Activated T-helper 1 cell treated with anti-CD3 and anti-CD28 coated beads, Interleukin-12 subunit alpha, Interleukin-12 subunit beta, Interleukin-2, Interleukin-4 antibody, amounts not matched to agents 30 ng/mL and 10 ng/mL and 1 ng/mL, durations not matched to agents 14 hours and 24 hours and 36 hours (primary cell): ENCODE results near the gene OSMR. TPM values are rescaled to one million over a fixed set of nuclear protein-coding genes. Genes with fewer than 3 reads are reported as not detected.
"Not testable (repeated sequence)": the region's sequence is repeated elsewhere in the genome, so short reads cannot be mapped to it uniquely, and the experiment has no call there.

Source experiments
- DNase-seq: peaks from one replicate; pipeline ENCODE4 v3.0.0; 2021; ENCODE audit warnings: low spot score
- H3K27ac Mint-ChIP-seq: one replicate; pipeline ENCODE4 v1.8.0; 2021; ENCODE audit warnings: mild to moderate bottlenecking, mixed read lengths
- H3K27me3 Mint-ChIP-seq: one replicate; pipeline ENCODE4 v1.8.0; 2022; ENCODE audit warnings: mild to moderate bottlenecking, moderate library complexity, mixed read lengths; ENCODE audit not compliant: insufficient read depth
- H3K36me3 Mint-ChIP-seq: one replicate; pipeline ENCODE4 v1.8.0; 2021; ENCODE audit warnings: low read depth, mixed read lengths
- H3K4me1 Mint-ChIP-seq: one replicate; pipeline ENCODE4 v1.8.0; 2021; ENCODE audit warnings: low read depth, mixed read lengths
- H3K4me3 Mint-ChIP-seq: one replicate; pipeline ENCODE4 v1.8.0; 2021; ENCODE audit warnings: mild to moderate bottlenecking, moderate library complexity, mixed read lengths
- H3K9me3 Mint-ChIP-seq: one replicate; pipeline ENCODE4 v1.8.0; 2021; ENCODE audit warnings: mixed read lengths
- intact Hi-C: fragments of 100-400 bp; cut with micrococcal nuclease; formaldehyde crosslinking; loops from one replicate; pipeline ENCODE4 v1.15.1; 2024
- total RNA-seq: library from RNA; stranded (reverse); gene quantifications from 2 replicates; pipeline ENCODE4 v1.2.3, GENCODE V29; 2022

The OSMR gene
- total RNA-seq, 1 donor from 2014 or later, result not detected

- Mint-ChIP-seq H3K4me1 (no peaks in the 10 kb centered on the region), H3K27ac (no peak overlapping the region), H3K4me3 (no peak overlapping the region), H3K27me3 (peaks cover 33% of the 10 kb centered on the region), H3K9me3 (no peaks in the 10 kb centered on the region), H3K36me3 (no peaks in the 10 kb centered on the region)
- DNase-seq, result no peak
- intact Hi-C loops, result no loop called here
Observed at GRCh38 chr5:38837932-38838331, 7.9 kb upstream of the OSMR start.

GRCh38 chr5:38843665-38844064 lies 2.1 kb upstream of the OSMR start:
- Mint-ChIP-seq H3K4me1 (peaks cover 6% of the 10 kb centered on the region), H3K4me3 (no peak overlapping the region), H3K27ac (no peak overlapping the region), H3K9me3 (no peaks in the 10 kb centered on the region), H3K27me3 (peaks cover 57% of the 10 kb centered on the region), H3K36me3 (peaks cover 2% of the 10 kb centered on the region)
- intact Hi-C loops, result no loop called here
- DNase-seq, result no peak

- no peak for DNase-seq
- intact Hi-C loops, result no loop called here
- peak overlapping the region; percentile 80 for H3K4me3 Mint-ChIP-seq
- no peak overlapping the region for H3K27ac Mint-ChIP-seq
- peaks cover 2% of the 10 kb centered on the region for H3K36me3 Mint-ChIP-seq
- H3K27me3 Mint-ChIP-seq, result peaks cover 50% of the 10 kb centered on the region
- H3K4me1 Mint-ChIP-seq, result peaks cover 6% of the 10 kb centered on the region
- no peaks in the 10 kb centered on the region for H3K9me3 Mint-ChIP-seq
Observed at GRCh38 chr5:38846379-38847011, 683 bp downstream of the OSMR start.

GRCh38 chr5:38847559-38848347 lies 1.9 kb downstream of the OSMR start:
- H3K9me3 Mint-ChIP-seq, result peaks cover 6% of the 10 kb centered on the region
- peaks cover 6% of the 10 kb centered on the region for H3K4me1 Mint-ChIP-seq
- H3K4me3 Mint-ChIP-seq, result no peak overlapping the region
- peaks cover 53% of the 10 kb centered on the region for H3K27me3 Mint-ChIP-seq
- H3K36me3 Mint-ChIP-seq, result peaks cover 2% of the 10 kb centered on the region
- DNase-seq, result no peak
- no peak overlapping the region for H3K27ac Mint-ChIP-seq
- intact Hi-C loops, result no loop called here

- H3K4me3 Mint-ChIP-seq, result no peak overlapping the region
- no peak overlapping the region for H3K27ac Mint-ChIP-seq
- intact Hi-C loops, result no loop called here
- DNase-seq, result no peak
- peaks cover 6% of the 10 kb centered on the region for H3K9me3 Mint-ChIP-seq
- peaks cover 2% of the 10 kb centered on the region for H3K36me3 Mint-ChIP-seq
- peaks cover 6% of the 10 kb centered on the region for H3K4me1 Mint-ChIP-seq
- H3K27me3 Mint-ChIP-seq, result peaks cover 49% of the 10 kb centered on the region
Observed at GRCh38 chr5:38848637-38849036, 2.8 kb downstream of the OSMR start.

- H3K4me1 Mint-ChIP-seq, H3K36me3 Mint-ChIP-seq, intact Hi-C loops, H3K9me3 Mint-ChIP-seq, H3K4me3 Mint-ChIP-seq, DNase-seq, H3K27ac Mint-ChIP-seq: not testable (repeated sequence)
- peaks cover 31% of the 10 kb centered on the region for H3K27me3 Mint-ChIP-seq
Observed at GRCh38 chr5:38851640-38852039, 5.8 kb downstream of the OSMR start.

GRCh38 chr5:38853753-38854470 lies 8.1 kb downstream of the OSMR start:
- intact Hi-C loops, result no loop called here
- Mint-ChIP-seq H3K4me1 (no peaks in the 10 kb centered on the region), H3K36me3 (no peaks in the 10 kb centered on the region)

GRCh38 chr5:38854907-38855306 lies 9.1 kb downstream of the OSMR start:
- no peak for DNase-seq
- Mint-ChIP-seq H3K27me3 (peaks cover 17% of the 10 kb centered on the region), H3K36me3 (no peaks in the 10 kb centered on the region), H3K4me3 (no peak overlapping the region), H3K27ac (no peak overlapping the region), H3K4me1 (no peaks in the 10 kb centered on the region), H3K9me3 (peaks cover 6% of the 10 kb centered on the region)
- intact Hi-C loops, result no loop called here

More at GRCh38 chr5:38853753-38854470, 8.1 kb downstream of the OSMR start:
- DNase-seq, result no peak
- Mint-ChIP-seq H3K9me3 (peaks cover 6% of the 10 kb centered on the region), H3K4me3 (no peak overlapping the region), H3K27ac (no peak overlapping the region), H3K27me3 (peaks cover 18% of the 10 kb centered on the region)

- intact Hi-C loops, result no loop called here
- H3K27ac Mint-ChIP-seq, result no peak overlapping the region
- no peaks in the 10 kb centered on the region for H3K4me1 Mint-ChIP-seq
- peaks cover 6% of the 10 kb centered on the region for H3K9me3 Mint-ChIP-seq
- peaks cover 10% of the 10 kb centered on the region for H3K27me3 Mint-ChIP-seq
- no peak overlapping the region for H3K4me3 Mint-ChIP-seq
- H3K36me3 Mint-ChIP-seq, result no peaks in the 10 kb centered on the region
- DNase-seq, result no peak
Observed at GRCh38 chr5:38856660-38857059, 10.8 kb downstream of the OSMR start.

- no peaks in the 10 kb centered on the region for H3K36me3 Mint-ChIP-seq
- no peak for DNase-seq
- intact Hi-C loops, result no loop called here
- H3K27me3 Mint-ChIP-seq, result peaks cover 5% of the 10 kb centered on the region
- H3K9me3 Mint-ChIP-seq, result peaks cover 4% of the 10 kb centered on the region
- no peak overlapping the region for H3K4me3 Mint-ChIP-seq
- H3K27ac Mint-ChIP-seq, result no peak overlapping the region
- H3K4me1 Mint-ChIP-seq, result no peaks in the 10 kb centered on the region
Observed at GRCh38 chr5:38858839-38859238, 13.0 kb downstream of the OSMR start.

- H3K4me1 Mint-ChIP-seq, H3K27ac Mint-ChIP-seq, intact Hi-C loops, DNase-seq, H3K4me3 Mint-ChIP-seq, H3K27me3 Mint-ChIP-seq, H3K36me3 Mint-ChIP-seq: not testable (repeated sequence)
- H3K9me3 Mint-ChIP-seq, result peaks cover 19% of the 10 kb centered on the region
Observed at GRCh38 chr5:38861986-38862770, 16.4 kb downstream of the OSMR start.

- Mint-ChIP-seq H3K4me3 (no peak overlapping the region), H3K9me3 (peaks cover 19% of the 10 kb centered on the region), H3K27me3 (no peaks in the 10 kb centered on the region), H3K36me3 (no peaks in the 10 kb centered on the region), H3K4me1 (no peaks in the 10 kb centered on the region), H3K27ac (no peak overlapping the region)
- intact Hi-C loops, result no loop called here
- DNase-seq, result no peak
Observed at GRCh38 chr5:38866362-38867031, 20.7 kb downstream of the OSMR start.
